A549 (cell line): ENCODE results near the gene CA10. TPM values are rescaled to one million over a fixed set of nuclear protein-coding genes. Genes with fewer than 3 reads are reported as not detected.

ENCODE experiments used
- ATAC-seq, 2 experiments: fragments of 200-7000 bp in 1 of 2; fragments of >200 bp in 1 of 2; cut with Nextera tagmentation in 1 of 2; cut with Tn5 transposase in 1 of 2; 3 replicates each; pipeline versions ENCODE4 v1.8.0 to v1.9.1; 2018 to 2020; ENCODE audit warnings: mild to moderate bottlenecking in 1 of 2, moderate library complexity in 1 of 2
- CTCF ChIA-PET: fragments of 300-600 bp; sonication (Branson Sonifier 250); formaldehyde crosslinking; extraction: SDS; loops from one replicate; lab custom pipeline; 2021; ENCODE audit warnings: antibody characterized with exemption, inconsistent platforms; lab: Yijun Ruan, JAX
- POLR2A ChIA-PET: fragments of 350-600 bp; formaldehyde crosslinking; extraction: SDS; loops from one replicate; lab custom pipeline; 2021; ENCODE audit warnings: antibody characterized with exemption, inconsistent platforms; lab: Yijun Ruan, JAX
- DNase-seq, 2 experiments: peaks; one replicate each; pipeline versions ENCODE4 v3.0.0 to v3.0.0-alpha.2; 2011 to 2016; ENCODE audit warnings: low read depth in 1 of 2, low spot score in 1 of 2
- FAIRE-seq: peaks from 2 replicates; lab custom pipeline; 2011; peaks lifted over from hg19 to GRCh38; lab: Jason Lieb, UNC
- H3K27ac ChIP-seq, 2 experiments: fragments of >200 bp; sonication (Bioruptor Twin); formaldehyde crosslinking; 3 replicates each; pipeline ENCODE4 v1.5.1; 2016 to 2017
- H3K4me1 ChIP-seq: fragments of >200 bp; sonication (Bioruptor Twin); formaldehyde crosslinking; 3 replicates; pipeline ENCODE4 v1.6.1; 2016
- H3K4me2 ChIP-seq: fragments of >200 bp; sonication (Bioruptor Twin); formaldehyde crosslinking; 3 replicates; pipeline ENCODE4 v1.6.1; 2016
- H3K4me3 ChIP-seq: fragments of >200 bp; sonication (Bioruptor Twin); formaldehyde crosslinking; 3 replicates; pipeline ENCODE4 v1.5.1; 2016
- H3K9me3 ChIP-seq: fragments of >200 bp; sonication (Bioruptor Twin); formaldehyde crosslinking; 3 replicates; pipeline ENCODE4 v1.6.1; 2016
- ATOH8 ChIP-seq: fragments of 250-450 bp; sonication (Bioruptor Pico); IDR thresholded peaks from 2 replicates; pipeline ENCODE4 v1.5.0; 2020; ENCODE audit warnings: low read depth, mild to moderate bottlenecking, moderate library complexity
- BHLHE40 ChIP-seq: IDR thresholded peaks from 2 replicates; pipeline ENCODE4 v1.6.1; 2012; ENCODE audit warnings: low read depth, low read length, inconsistent platforms
- CHD4 ChIP-seq: fragments of 200-600 bp; sonication (generic); IDR thresholded peaks from 2 replicates; pipeline ENCODE4 v1.6.1; 2016; ENCODE audit warnings: antibody characterized with exemption, mild to moderate bottlenecking, borderline replicate concordance
- EHMT2 ChIP-seq: fragments of 200-600 bp; sonication (generic); IDR thresholded peaks from 2 replicates; pipeline ENCODE4 v1.6.1; 2016; ENCODE audit warnings: antibody characterized with exemption, low read depth, mild to moderate bottlenecking, moderate library complexity
- ESRRA ChIP-seq: fragments of 150-350 bp; IDR thresholded peaks from 2 replicates; pipeline ENCODE4 v1.6.1; 2014; ENCODE audit warnings: mild to moderate bottlenecking, low read length, borderline replicate concordance
- FOSL2 ChIP-seq, 2 experiments: fragments of 450-650 bp in 1 of 2; fragments of >200 bp in 1 of 2; sonication (Bioruptor Twin) in 1 of 2; formaldehyde crosslinking; IDR thresholded peaks; 2 replicates each; pipeline versions ENCODE4 v1.5.0 to v1.6.1; 2016 to 2020; ENCODE audit warnings: mild to moderate bottlenecking in 1 of 2, moderate library complexity in 1 of 2
- HDAC2 ChIP-seq: fragments of 200-600 bp; sonication (generic); IDR thresholded peaks from 2 replicates; pipeline ENCODE4 v1.6.1; 2016
- HOXA7 ChIP-seq: fragments of 250-450 bp; sonication (Bioruptor Pico); IDR thresholded peaks from 2 replicates; pipeline ENCODE4 v1.5.0; 2020; ENCODE audit warnings: mild to moderate bottlenecking, moderate library complexity
- HOXB13 ChIP-seq: fragments of 250-450 bp; sonication (Bioruptor Pico); IDR thresholded peaks from 2 replicates; pipeline ENCODE4 v1.5.0; 2020; ENCODE audit warnings: low read depth, mild to moderate bottlenecking, moderate library complexity
- KDM5A ChIP-seq: fragments of 200-600 bp; sonication (generic); IDR thresholded peaks from 2 replicates; pipeline ENCODE4 v1.6.1; 2016; ENCODE audit warnings: antibody characterized with exemption, mild to moderate bottlenecking
- MYC ChIP-seq: IDR thresholded peaks from 2 replicates; pipeline ENCODE4 v1.6.1; 2012; ENCODE audit warnings: mild to moderate bottlenecking, inconsistent platforms, low read length, improper control_type of control experiment, borderline replicate concordance
- NFE2L2 ChIP-seq: fragments of 150-350 bp; conservative IDR thresholded peaks from 2 replicates; pipeline ENCODE4 v1.6.1; 2014; ENCODE audit warnings: low read length
- NPAS2 ChIP-seq: fragments of 250-450 bp; sonication (Bioruptor Pico); IDR thresholded peaks from 2 replicates; pipeline ENCODE4 v1.8.0; 2022; ENCODE audit warnings: mild to moderate bottlenecking, moderate library complexity, borderline replicate concordance
- PBX3 ChIP-seq: IDR thresholded peaks from 2 replicates; pipeline ENCODE4 v1.6.1; 2012
- RARB ChIP-seq: fragments of 250-450 bp; sonication (Bioruptor Pico); IDR thresholded peaks from 2 replicates; pipeline ENCODE4 v1.8.0; 2021; ENCODE audit warnings: mild to moderate bottlenecking, moderate library complexity
- RFX5 ChIP-seq: fragments of 450-650 bp; IDR thresholded peaks from 2 replicates; pipeline ENCODE4 v1.7.1; 2014; ENCODE audit warnings: antibody characterized with exemption, mild to moderate bottlenecking, moderate library complexity
- RNF2 ChIP-seq: fragments of 200-600 bp; sonication (generic); IDR thresholded peaks from 2 replicates; pipeline ENCODE4 v1.6.1; 2016; ENCODE audit warnings: low read depth, mild to moderate bottlenecking, antibody characterized with exemption, moderate library complexity, borderline replicate concordance
- TP53 ChIP-seq: fragments of 250-450 bp; sonication (Bioruptor Pico); IDR thresholded peaks from 2 replicates; pipeline ENCODE4 v1.5.0; 2021; ENCODE audit warnings: mild to moderate bottlenecking, moderate library complexity
- ZNF302 ChIP-seq: fragments of 250-450 bp; sonication (Bioruptor Pico); IDR thresholded peaks from 2 replicates; pipeline ENCODE4 v1.9.0; 2021; ENCODE audit warnings: inconsistent platforms, mild to moderate bottlenecking, moderate library complexity
- ZSCAN20 ChIP-seq: fragments of 250-450 bp; sonication (Bioruptor Pico); IDR thresholded peaks from 2 replicates; pipeline ENCODE4 v1.8.0; 2022; ENCODE audit warnings: mild to moderate bottlenecking, moderate library complexity
- WGBS: methylation state at CpG from one replicate; pipeline ENCODE4 v1.1.6; 2017; ENCODE audit errors: missing lambda C conversion rate; 5-methylcytosine and 5-hydroxymethylcytosine counted together
- polyA plus RNA-seq, 4 experiments: library from polyadenylated mRNA; depleted of rRNA in 3 of 4; stranded (reverse); fragments of >200 nt; fragmentation: RNase III in 1 of 4; extraction: RNeasy Plus Mini Kit Qiagen cat#74134 plus additional on column Dnase treatment in 1 of 4; gene quantifications; 2 replicates in 3 of 4; 3 replicates in 1 of 4; pipeline ENCODE4 v1.2.3, GENCODE V29; 2011 to 2017
- TF ChIP-seq, protein P1 (sequence below): IDR thresholded peaks from 2 replicates; pipeline ENCODE4 v1.6.1; 2012; ENCODE audit warnings: low read depth, borderline replicate concordance
- TF ChIP-seq, protein P2 (sequence below): fragments of 450-650 bp; IDR thresholded peaks from 2 replicates; pipeline ENCODE4 v1.6.1; 2014; ENCODE audit warnings: antibody characterized with exemption
- TF ChIP-seq, protein P3 (sequence below): fragments of 150-350 bp; IDR thresholded peaks from 2 replicates; pipeline ENCODE4 v1.6.1; 2014; ENCODE audit warnings: low read depth, mild to moderate bottlenecking, low read length
- TF ChIP-seq, protein P4 (sequence below): fragments of >200 bp; sonication (Bioruptor Twin); formaldehyde crosslinking; IDR thresholded peaks from 2 replicates; pipeline ENCODE4 v1.6.1; 2016

CA10 gene
- polyA plus RNA-seq, 2 of the 4 experiments (the other 2 are of a cell fraction) = not detected

- WGBS = 79% methylated on average over 4 of the region's 4 CpGs
- POLR2A ChIA-PET = no interaction called here
These were observed 512.0 kb downstream of the CA10 start for GRCh38 chr17:51646539-51646938.

DNA sequence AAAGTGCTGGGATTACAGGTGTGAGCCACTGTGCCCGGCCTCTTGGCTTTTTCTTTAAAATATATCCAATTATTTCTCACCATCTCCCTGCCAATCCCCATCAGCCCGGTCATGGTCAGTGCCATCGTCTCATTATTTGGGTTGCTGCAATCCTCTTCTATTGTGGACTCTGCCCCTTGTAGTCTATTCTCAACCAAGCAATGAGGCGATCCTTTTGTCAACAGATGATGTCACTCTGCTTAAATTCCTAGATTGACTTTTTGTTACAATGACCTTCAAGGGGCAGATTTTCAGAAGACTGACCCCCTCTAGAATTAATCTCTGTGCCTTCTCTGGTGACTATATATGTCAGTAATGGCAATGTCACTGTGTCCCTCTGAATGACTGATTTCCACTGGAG is 513.5 kb downstream of the CA10 start:
- DNase-seq (peak in 1 of 2 experiments; percentile 43), FAIRE-seq (no peak), ATAC-seq (no peak)
- ChIA-PET CTCF (no interaction called here), POLR2A (no interaction called here)
- TF ChIP-seq ZSCAN20 (CRISPR knock-in tag) (no peak), RARB (CRISPR knock-in tag) (no peak), ESRRA (peak; percentile 39; the same call in 1 of the 2 replicates), NPAS2 (no peak)
- Histone ChIP-seq H3K4me2 (no peak overlapping the region), H3K27ac (no peak overlapping the region), H3K4me1 (peaks cover 39% of the 10 kb centered on the region), H3K9me3 (no peaks in the 10 kb centered on the region), H3K4me3 (no peak overlapping the region)
- 26% methylated on average over 4 of the region's 4 CpGs for WGBS

More at GRCh38 chr17:51646539-51646938, 512.0 kb downstream of the CA10 start:
- Histone ChIP-seq H3K27ac (no peak overlapping the region), H3K4me2 (no peak overlapping the region), H3K4me1 (peaks cover 30% of the 10 kb centered on the region), H3K4me3 (no peak overlapping the region), H3K9me3 (no peaks in the 10 kb centered on the region)
- ATAC-seq = no peak
- no peak for DNase-seq
- FAIRE-seq = no peak
- TF ChIP-seq TP53 (CRISPR knock-in tag) (no peak), ATOH8 (CRISPR knock-in tag) (no peak), HOXB13 (no peak), HOXA7 (CRISPR knock-in tag) (no peak), RFX5 (no peak), NFE2L2 (no peak), EHMT2 (no peak), RARB (CRISPR knock-in tag) (no peak)
- TF ChIP-seq, protein P1, sequence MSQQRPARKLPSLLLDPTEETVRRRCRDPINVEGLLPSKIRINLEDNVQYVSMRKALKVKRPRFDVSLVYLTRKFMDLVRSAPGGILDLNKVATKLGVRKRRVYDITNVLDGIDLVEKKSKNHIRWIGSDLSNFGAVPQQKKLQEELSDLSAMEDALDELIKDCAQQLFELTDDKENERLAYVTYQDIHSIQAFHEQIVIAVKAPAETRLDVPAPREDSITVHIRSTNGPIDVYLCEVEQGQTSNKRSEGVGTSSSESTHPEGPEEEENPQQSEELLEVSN = no peak
- TF ChIP-seq, protein P2, sequence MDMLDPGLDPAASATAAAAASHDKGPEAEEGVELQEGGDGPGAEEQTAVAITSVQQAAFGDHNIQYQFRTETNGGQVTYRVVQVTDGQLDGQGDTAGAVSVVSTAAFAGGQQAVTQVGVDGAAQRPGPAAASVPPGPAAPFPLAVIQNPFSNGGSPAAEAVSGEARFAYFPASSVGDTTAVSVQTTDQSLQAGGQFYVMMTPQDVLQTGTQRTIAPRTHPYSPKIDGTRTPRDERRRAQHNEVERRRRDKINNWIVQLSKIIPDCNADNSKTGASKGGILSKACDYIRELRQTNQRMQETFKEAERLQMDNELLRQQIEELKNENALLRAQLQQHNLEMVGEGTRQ = no peak
- CTCF ChIA-PET = interaction anchor here (1.3 to 1.9 kb wide), 3 partner anchors 9 to 300 kb away, joined by 3 to 5 read pairs (median 4); no protein-coding TSS in a partner anchor

DNA sequence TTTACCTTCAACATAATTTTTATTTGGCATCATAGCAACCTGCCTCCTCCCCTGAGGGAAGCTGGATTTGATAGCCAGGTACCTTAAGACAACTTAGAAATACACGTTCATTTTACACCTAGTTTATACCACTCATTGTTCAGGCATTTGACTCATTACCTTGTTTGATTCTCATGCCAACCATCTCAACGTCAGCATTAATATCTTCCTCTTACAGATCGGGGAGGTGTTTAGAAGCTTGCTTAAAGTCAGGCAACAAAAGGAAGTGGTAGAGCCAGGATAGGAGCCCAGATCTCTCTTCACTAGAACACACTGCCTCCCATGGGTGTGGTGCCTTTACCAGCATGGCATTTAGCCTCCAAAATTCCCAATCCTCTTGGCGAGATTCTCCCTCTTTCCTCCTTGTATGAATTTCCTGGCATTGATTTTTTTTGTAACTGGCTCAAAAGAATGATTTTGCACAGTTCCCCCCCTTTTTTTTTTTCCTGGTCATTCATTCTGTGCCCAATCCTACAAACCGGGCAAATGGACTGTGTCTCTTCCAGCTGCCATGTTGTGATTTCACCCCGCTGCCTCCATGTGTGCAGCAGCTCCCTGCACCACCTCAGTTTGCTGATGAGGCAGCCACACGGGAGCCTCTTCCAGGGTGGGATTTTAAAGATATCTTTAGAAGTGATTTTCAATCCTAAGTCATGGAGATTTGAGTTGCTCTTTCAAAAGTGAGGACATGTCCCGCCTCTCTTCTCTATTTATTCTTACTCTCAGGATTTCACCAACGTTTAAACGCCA is 514.6 kb downstream of the CA10 start:
- ChIA-PET CTCF (interaction anchor here (0.8 kb wide), 1 partner anchor 277 kb away, joined by 3 read pairs; no protein-coding TSS in a partner anchor), POLR2A (no interaction called here)
- peak; percentile 73 for FAIRE-seq
- H3K4me3 ChIP-seq = no peak overlapping the region
- H3K4me2 ChIP-seq = peak overlapping the region; percentile 25; the same call in 1 of the 3 replicates
- no peaks in the 10 kb centered on the region for H3K9me3 ChIP-seq
- peak in 1 of 2 experiments; percentile 51 for DNase-seq
- ATAC-seq = no peak; a peak in 1 of 6 replicates
- H3K27ac ChIP-seq = no peak overlapping the region; a peak in 1 of 6 replicates
- peaks cover 45% of the 10 kb centered on the region for H3K4me1 ChIP-seq
- TF ChIP-seq FOSL2 (IDR thresholded peaks at IDR 0.05) = no peak
- no peak for TF ChIP-seq FOSL2 (CRISPR knock-in tag; IDR thresholded peaks at IDR 0.05)
- TF ChIP-seq HDAC2 = no peak
- WGBS = 61% methylated on average over 10 of the region's 10 CpGs

DNA sequence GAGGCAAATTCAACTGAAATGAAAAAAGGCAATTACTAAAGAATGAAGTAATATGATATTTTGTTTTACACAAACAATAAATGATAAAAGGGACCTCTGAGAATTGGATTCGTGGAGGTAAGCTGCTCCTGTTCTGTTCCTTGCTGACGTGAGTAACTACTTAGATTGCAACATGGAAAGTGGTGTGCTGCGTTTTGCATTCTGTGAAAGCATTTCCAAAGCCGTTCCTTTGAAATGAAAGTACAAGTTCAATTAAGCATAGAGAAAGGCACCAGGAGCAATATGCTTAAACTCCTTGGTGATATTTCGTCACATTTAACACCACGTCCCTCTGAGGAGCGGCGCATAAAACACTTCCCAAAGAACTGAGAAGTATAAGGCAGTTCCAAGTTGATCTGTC is 516.5 kb downstream of the CA10 start:
- WGBS = 83% methylated on average over 8 of the region's 8 CpGs
- no peak for DNase-seq
- Histone ChIP-seq H3K4me1 (peaks cover 30% of the 10 kb centered on the region), H3K4me3 (no peak overlapping the region), H3K9me3 (no peaks in the 10 kb centered on the region), H3K27ac (no peak overlapping the region), H3K4me2 (no peak overlapping the region)
- no peak for FAIRE-seq
- no peak for ATAC-seq
- ChIA-PET POLR2A (no interaction called here), CTCF (interaction anchor here (4.5 kb wide), 1 partner anchor 270 kb away, joined by 25 read pairs; no protein-coding TSS in a partner anchor)
- no peak for TF ChIP-seq MYC
- TF ChIP-seq, protein P3, sequence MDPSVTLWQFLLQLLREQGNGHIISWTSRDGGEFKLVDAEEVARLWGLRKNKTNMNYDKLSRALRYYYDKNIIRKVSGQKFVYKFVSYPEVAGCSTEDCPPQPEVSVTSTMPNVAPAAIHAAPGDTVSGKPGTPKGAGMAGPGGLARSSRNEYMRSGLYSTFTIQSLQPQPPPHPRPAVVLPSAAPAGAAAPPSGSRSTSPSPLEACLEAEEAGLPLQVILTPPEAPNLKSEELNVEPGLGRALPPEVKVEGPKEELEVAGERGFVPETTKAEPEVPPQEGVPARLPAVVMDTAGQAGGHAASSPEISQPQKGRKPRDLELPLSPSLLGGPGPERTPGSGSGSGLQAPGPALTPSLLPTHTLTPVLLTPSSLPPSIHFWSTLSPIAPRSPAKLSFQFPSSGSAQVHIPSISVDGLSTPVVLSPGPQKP = no peak
- no peak for TF ChIP-seq ZNF302 (CRISPR knock-in tag)
- TF ChIP-seq BHLHE40 = no peak
- no peak for TF ChIP-seq KDM5A
- TF ChIP-seq RNF2 = no peak
- TF ChIP-seq, protein P4, sequence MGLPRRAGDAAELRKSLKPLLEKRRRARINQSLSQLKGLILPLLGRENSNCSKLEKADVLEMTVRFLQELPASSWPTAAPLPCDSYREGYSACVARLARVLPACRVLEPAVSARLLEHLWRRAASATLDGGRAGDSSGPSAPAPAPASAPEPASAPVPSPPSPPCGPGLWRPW = no peak
- no peak for TF ChIP-seq PBX3
- TF ChIP-seq CHD4 = no peak
- no peak for TF ChIP-seq NPAS2
